DOHH2 (cell line): ENCODE data around the gene PPP1R26.
"Not testable (repeated sequence)": the region's sequence is repeated elsewhere in the genome, so short reads cannot be mapped to it uniquely, and the experiment has no call there.

Experiments
- H3F3A ChIP-seq: fragments of 200-600 bp; sonication (generic), shearing (Covaris generic); 2 replicates; pipeline ENCODE4 v1.6.0; 2016; ENCODE audit warnings: antibody characterized with exemption, mild to moderate bottlenecking; ENCODE audit not compliant: control insufficient read depth, insufficient read depth
- H3K27ac ChIP-seq: fragments of 200-600 bp; sonication (generic); 2 replicates; pipeline ENCODE4 v1.5.1; 2014; ENCODE audit warnings: low read depth, mild to moderate bottlenecking, low read length, moderate library complexity
- H3K27me3 ChIP-seq: fragments of 200-600 bp; sonication (generic); 2 replicates; pipeline ENCODE4 v1.6.1; 2014; ENCODE audit warnings: mild to moderate bottlenecking, low read length, mixed read lengths; ENCODE audit not compliant: control insufficient read depth
- H3K36me3 ChIP-seq: fragments of 200-600 bp; sonication (generic); 2 replicates; pipeline ENCODE4 v1.6.1; 2014; ENCODE audit warnings: mild to moderate bottlenecking, low read length, moderate library complexity, mixed read lengths; ENCODE audit not compliant: control insufficient read depth
- H3K4me1 ChIP-seq: fragments of 200-600 bp; sonication (generic); 2 replicates; pipeline ENCODE4 v1.6.1; 2014; ENCODE audit warnings: mild to moderate bottlenecking, low read length, mixed read lengths; ENCODE audit not compliant: control insufficient read depth
- H3K4me2 ChIP-seq: fragments of 200-600 bp; sonication (generic); 2 replicates; pipeline ENCODE4 v1.6.0; 2014; ENCODE audit warnings: mild to moderate bottlenecking, low read length, moderate library complexity
- H3K4me3 ChIP-seq: fragments of 200-600 bp; sonication (generic); 2 replicates; pipeline ENCODE4 v1.5.1; 2014; ENCODE audit warnings: mild to moderate bottlenecking, low read length, mixed read lengths
- H3K79me2 ChIP-seq: fragments of 200-600 bp; sonication (generic); 2 replicates; pipeline ENCODE4 v1.6.1; 2014; ENCODE audit warnings: mild to moderate bottlenecking, low read length, mixed read lengths; ENCODE audit not compliant: control insufficient read depth
- H3K9me2 ChIP-seq: fragments of 200-600 bp; sonication (generic); replicated peaks from 2 replicates; pipeline ENCODE4 v1.6.1; 2014; ENCODE audit warnings: mild to moderate bottlenecking, low read length, mixed read lengths; ENCODE audit not compliant: control insufficient read depth
- H3K9me3 ChIP-seq: fragments of 200-600 bp; sonication (generic); 2 replicates; pipeline ENCODE4 v1.6.1; 2014; ENCODE audit warnings: antibody characterized with exemption, low read length, mixed read lengths; ENCODE audit not compliant: control insufficient read depth, insufficient read depth
- H4K20me1 ChIP-seq: fragments of 200-600 bp; sonication (generic); 2 replicates; pipeline ENCODE4 v1.6.0; 2014; ENCODE audit warnings: low read depth, mild to moderate bottlenecking, antibody characterized with exemption, low read length, moderate library complexity; ENCODE audit not compliant: control insufficient read depth, insufficient read depth
- CTCF ChIP-seq: fragments of 200-600 bp; sonication (generic); IDR thresholded peaks from one replicate; pipeline ENCODE4 v1.5.1; 2014; ENCODE audit warnings: antibody characterized with exemption, mild to moderate bottlenecking, low read depth, low read length; ENCODE audit not compliant: poor library complexity, severe bottlenecking
- EZH2phosphoT487 ChIP-seq: fragments of 200-600 bp; sonication (generic); IDR thresholded peaks from 2 replicates; pipeline ENCODE4 v1.6.1; 2017; ENCODE audit warnings: borderline replicate concordance, mild to moderate bottlenecking, antibody characterized with exemption, low read length, moderate library complexity, mixed read lengths

PPP1R26 gene

GRCh38 chr9:135439916-135440315 is 39.7 kb upstream of the PPP1R26 start:
- TF ChIP-seq CTCF: no peak
- no peak for TF ChIP-seq EZH2phosphoT487
- H3K4me3 ChIP-seq: no peak overlapping the region
- H3K79me2 ChIP-seq: no peaks in the 10 kb centered on the region
- no peaks in the 10 kb centered on the region for H3K27me3 ChIP-seq
- no peaks in the 10 kb centered on the region for H4K20me1 ChIP-seq
- no peaks in the 10 kb centered on the region for H3K4me1 ChIP-seq
- H3K9me2 ChIP-seq: no peaks in the 10 kb centered on the region
- H3F3A ChIP-seq: no peaks in the 10 kb centered on the region
- no peak overlapping the region for H3K27ac ChIP-seq
- H3K4me2 ChIP-seq: no peak overlapping the region
- H3K9me3 ChIP-seq: no peaks in the 10 kb centered on the region
- no peaks in the 10 kb centered on the region for H3K36me3 ChIP-seq

DNA sequence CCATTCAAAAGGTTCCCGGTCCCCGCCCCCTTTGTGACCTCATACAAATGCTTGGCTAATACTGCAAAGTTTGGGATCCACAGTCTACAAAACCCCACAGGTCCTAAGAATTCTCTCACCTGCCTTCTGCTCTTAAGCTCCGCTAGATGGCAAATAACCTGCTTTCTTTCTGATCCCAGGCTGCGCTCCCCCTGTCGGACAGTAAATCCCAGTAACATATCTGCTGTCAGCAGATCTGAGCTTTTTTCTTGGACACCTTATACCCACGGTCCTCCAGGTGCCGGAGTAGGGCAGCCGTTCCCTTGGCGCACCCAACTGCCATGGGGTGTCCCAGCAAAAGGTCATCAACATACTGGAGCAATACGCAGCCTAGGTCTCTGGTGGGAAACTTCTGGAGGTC is 39.0 kb upstream of the PPP1R26 start:
- Histone ChIP-seq H3K27me3 (no peaks in the 10 kb centered on the region), H4K20me1 (no peaks in the 10 kb centered on the region), H3K79me2 (no peaks in the 10 kb centered on the region), H3K27ac (no peak overlapping the region), H3K4me2 (no peak overlapping the region), H3K9me3 (peaks cover 3% of the 10 kb centered on the region; the same call in 1 of the 2 replicates), H3K36me3 (no peaks in the 10 kb centered on the region), H3K4me3 (no peak overlapping the region), H3K9me2 (no peaks in the 10 kb centered on the region), H3F3A (no peaks in the 10 kb centered on the region), H3K4me1 (no peaks in the 10 kb centered on the region)
- TF ChIP-seq EZH2phosphoT487 (no peak), CTCF (no peak)

DNA sequence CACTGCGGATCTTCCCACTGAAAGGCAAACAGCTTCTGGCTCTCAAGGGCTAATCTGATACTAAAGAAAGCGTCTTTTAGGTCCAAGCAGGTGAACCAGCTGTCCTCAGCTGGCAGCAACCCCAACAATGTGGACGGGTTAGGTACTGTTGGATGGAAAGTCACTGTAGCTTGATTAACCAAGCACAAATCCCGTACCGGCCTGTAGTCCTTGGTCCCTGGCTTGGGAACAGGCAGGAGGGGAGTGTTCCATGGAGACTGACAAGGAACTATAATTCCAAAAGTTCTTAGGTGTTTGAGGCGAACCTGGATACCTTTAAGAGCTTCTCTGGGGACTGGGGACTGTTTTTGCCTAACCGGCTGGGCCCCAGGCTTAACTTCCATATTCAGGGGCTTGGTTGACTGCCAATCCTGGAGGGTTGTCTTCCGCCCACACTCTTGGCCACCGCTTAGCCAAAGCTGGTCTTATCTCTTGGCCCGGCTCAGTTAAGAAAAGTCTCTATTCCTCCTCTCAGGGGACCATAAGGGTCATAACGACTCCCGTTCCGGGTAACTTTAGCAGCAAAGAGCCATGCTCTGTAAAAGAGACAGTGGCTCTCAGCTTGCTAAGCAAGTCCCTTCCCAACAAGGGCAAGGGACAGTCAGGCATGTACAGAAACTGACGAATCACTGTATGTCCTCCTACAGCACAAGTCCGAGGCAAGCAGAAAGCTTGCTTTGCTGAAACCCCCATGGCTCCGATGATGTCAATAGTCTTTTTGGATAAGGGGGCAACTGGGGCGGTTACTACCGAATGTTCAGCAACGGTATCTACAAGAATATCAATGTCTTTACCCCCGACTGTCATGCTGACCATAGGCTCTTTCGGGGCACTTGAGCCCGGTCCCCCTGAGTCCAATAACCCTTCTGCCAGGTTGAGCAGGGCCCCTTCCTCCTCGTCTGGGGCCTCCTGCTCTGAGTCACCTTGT is 38.2 kb upstream of the PPP1R26 start:
- H3K9me3 ChIP-seq, H3K79me2 ChIP-seq, H3K4me2 ChIP-seq, H3K4me3 ChIP-seq, H3K27ac ChIP-seq, H3K9me2 ChIP-seq, H3F3A ChIP-seq, H4K20me1 ChIP-seq, H3K4me1 ChIP-seq, H3K36me3 ChIP-seq, H3K27me3 ChIP-seq: not testable (repeated sequence)

GRCh38 chr9:135442075-135442474 is 37.5 kb upstream of the PPP1R26 start:
- no peaks in the 10 kb centered on the region for H4K20me1 ChIP-seq
- no peak for TF ChIP-seq CTCF
- no peak for TF ChIP-seq EZH2phosphoT487

More at GRCh38 chr9:135442075-135442474, 37.5 kb upstream of the PPP1R26 start:
- no peaks in the 10 kb centered on the region for H3K36me3 ChIP-seq
- no peaks in the 10 kb centered on the region for H3K4me1 ChIP-seq
- H3K9me2 ChIP-seq: no peaks in the 10 kb centered on the region
- no peak overlapping the region for H3K27ac ChIP-seq
- peaks cover 7% of the 10 kb centered on the region; the same call in 1 of the 2 replicates for H3K9me3 ChIP-seq
- H3K4me2 ChIP-seq: no peak overlapping the region
- no peaks in the 10 kb centered on the region for H3K27me3 ChIP-seq
- H3F3A ChIP-seq: no peaks in the 10 kb centered on the region
- H3K79me2 ChIP-seq: no peaks in the 10 kb centered on the region
- H3K4me3 ChIP-seq: no peak overlapping the region
